Measurements from ENCODE around the gene CHAF1A.

DNA sequence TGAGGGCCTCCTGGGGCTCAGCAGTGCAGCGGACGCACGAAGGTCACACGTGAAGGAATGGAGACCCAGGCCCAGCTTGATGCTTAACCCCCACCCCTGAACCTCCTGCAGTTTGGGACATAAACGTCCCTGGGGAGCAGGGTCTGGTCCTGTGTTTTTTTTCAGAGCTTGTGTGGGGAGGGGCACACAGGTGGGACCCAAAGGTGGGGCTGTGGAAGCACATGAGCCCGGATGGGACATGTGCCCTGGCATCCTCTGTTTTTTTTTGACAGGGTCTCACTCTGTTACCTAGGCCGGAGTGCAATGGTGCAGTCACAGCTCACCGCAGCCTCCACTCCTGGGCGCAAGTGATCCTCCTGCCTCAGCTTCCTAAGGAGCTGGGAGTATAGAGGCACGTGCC lies 34.7 kb downstream of the CHAF1A start:
- TF ChIP-seq, protein P1, sequence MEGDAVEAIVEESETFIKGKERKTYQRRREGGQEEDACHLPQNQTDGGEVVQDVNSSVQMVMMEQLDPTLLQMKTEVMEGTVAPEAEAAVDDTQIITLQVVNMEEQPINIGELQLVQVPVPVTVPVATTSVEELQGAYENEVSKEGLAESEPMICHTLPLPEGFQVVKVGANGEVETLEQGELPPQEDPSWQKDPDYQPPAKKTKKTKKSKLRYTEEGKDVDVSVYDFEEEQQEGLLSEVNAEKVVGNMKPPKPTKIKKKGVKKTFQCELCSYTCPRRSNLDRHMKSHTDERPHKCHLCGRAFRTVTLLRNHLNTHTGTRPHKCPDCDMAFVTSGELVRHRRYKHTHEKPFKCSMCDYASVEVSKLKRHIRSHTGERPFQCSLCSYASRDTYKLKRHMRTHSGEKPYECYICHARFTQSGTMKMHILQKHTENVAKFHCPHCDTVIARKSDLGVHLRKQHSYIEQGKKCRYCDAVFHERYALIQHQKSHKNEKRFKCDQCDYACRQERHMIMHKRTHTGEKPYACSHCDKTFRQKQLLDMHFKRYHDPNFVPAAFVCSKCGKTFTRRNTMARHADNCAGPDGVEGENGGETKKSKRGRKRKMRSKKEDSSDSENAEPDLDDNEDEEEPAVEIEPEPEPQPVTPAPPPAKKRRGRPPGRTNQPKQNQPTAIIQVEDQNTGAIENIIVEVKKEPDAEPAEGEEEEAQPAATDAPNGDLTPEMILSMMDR (IDR thresholded peaks at IDR 0.05), result no peak
- TF ChIP-seq EP300 (IDR thresholded peaks at IDR 0.05) (no peak), POLR2A (IDR thresholded peaks at IDR 0.05) (no peak)

Measured in tibial nerve (tissue), 4 donors.